Neural cell (in vitro differentiated cells): Measurements from ENCODE around the gene DYNLT5. TPM values are rescaled to one million over a fixed set of nuclear protein-coding genes. Genes with fewer than 3 reads are reported as not detected.

ENCODE experiments used
- H2AFZ ChIP-seq: fragments of 200-600, 300-800 bp; sonication (generic), shearing (Covaris generic); 2 replicates; pipeline ENCODE4 v1.6.0; 2014; ENCODE audit warnings: low read depth, mild to moderate bottlenecking, antibody characterized with exemption, low read length, moderate library complexity
- H3F3A ChIP-seq: fragments of 200-600 bp; shearing (Covaris generic); 2 replicates; pipeline ENCODE4 v1.6.1; 2016; ENCODE audit warnings: mild to moderate bottlenecking, moderate library complexity, mixed read lengths, antibody characterized with exemption, low read length; ENCODE audit not compliant: insufficient read depth, poor library complexity, severe bottlenecking
- H3K27ac ChIP-seq: fragments of 200-600, 300-800 bp; sonication (generic), shearing (Covaris generic); 2 replicates; pipeline ENCODE4 v1.5.1; 2014; ENCODE audit warnings: mild to moderate bottlenecking, low read length, moderate library complexity
- H3K27me3 ChIP-seq: fragments of 300-800, 200-600 bp; sonication (generic), shearing (Covaris generic); 2 replicates; pipeline ENCODE4 v1.6.0; 2014; ENCODE audit warnings: mild to moderate bottlenecking, low read depth, low read length, moderate library complexity; ENCODE audit not compliant: insufficient read depth
- H3K36me3 ChIP-seq: fragments of 300-800, 200-600 bp; sonication (generic), shearing (Covaris generic); 2 replicates; pipeline ENCODE4 v1.5.1; 2014; ENCODE audit warnings: mild to moderate bottlenecking, antibody characterized with exemption, low read length, moderate library complexity; ENCODE audit not compliant: insufficient read depth
- H3K4me2 ChIP-seq: fragments of 300-800, 200-600 bp; sonication (generic), shearing (Covaris generic); 2 replicates; pipeline ENCODE4 v1.6.0; 2014; ENCODE audit warnings: mild to moderate bottlenecking, low read length
- H3K4me3 ChIP-seq: fragments of 300-800, 200-600 bp; sonication (generic), shearing (Covaris generic); 2 replicates; pipeline ENCODE4 v1.5.1; 2014; ENCODE audit warnings: mild to moderate bottlenecking, low read length, moderate library complexity
- H3K79me2 ChIP-seq: fragments of 200-600 bp; shearing (Covaris generic); replicated peaks from 2 replicates; pipeline ENCODE4 v1.6.0; 2014; ENCODE audit warnings: mild to moderate bottlenecking, low read length, moderate library complexity; ENCODE audit not compliant: insufficient read depth
- H3K9ac ChIP-seq: fragments of 300-800, 200-600 bp; sonication (generic), shearing (Covaris generic); 2 replicates; pipeline ENCODE4 v1.6.1; 2016; ENCODE audit warnings: mild to moderate bottlenecking, low read length, mixed read lengths
- H3K9me2 ChIP-seq: fragments of 200-600 bp; shearing (Covaris generic); 2 replicates; pipeline ENCODE4 v1.6.1; 2016; ENCODE audit warnings: mild to moderate bottlenecking, low read length, mixed read lengths; ENCODE audit not compliant: insufficient read depth
- H3K9me3 ChIP-seq: fragments of 200-600, 300-800 bp; sonication (generic), shearing (Covaris generic); 2 replicates; pipeline ENCODE4 v1.6.1; 2016; ENCODE audit warnings: mild to moderate bottlenecking, mixed run types, low read length, moderate library complexity, mixed read lengths
- H4K20me1 ChIP-seq: fragments of 200-600 bp; shearing (Covaris generic); 2 replicates; pipeline ENCODE4 v1.6.1; 2016; ENCODE audit warnings: mild to moderate bottlenecking, mixed run types; ENCODE audit not compliant: insufficient read depth
- EP300 ChIP-seq: fragments of 450-650 bp; conservative IDR thresholded peaks from 2 replicates; pipeline ENCODE4 v1.6.1; 2014; ENCODE audit warnings: antibody characterized with exemption, mild to moderate bottlenecking, moderate library complexity; ENCODE audit not compliant: poor library complexity, severe bottlenecking
- EZH2 ChIP-seq: fragments of 200-600, 300-800 bp; shearing (Covaris generic), sonication (generic); IDR thresholded peaks from 2 replicates; pipeline ENCODE4 v1.6.1; 2014; ENCODE audit warnings: antibody characterized with exemption, low read length, borderline replicate concordance, mild to moderate bottlenecking; ENCODE audit not compliant: insufficient read depth, poor library complexity, severe bottlenecking
- MXI1 ChIP-seq: fragments of 450-650 bp; conservative IDR thresholded peaks from 2 replicates; pipeline ENCODE4 v1.6.1; 2014; ENCODE audit warnings: antibody characterized with exemption, mild to moderate bottlenecking; ENCODE audit not compliant: poor library complexity, severe bottlenecking
- POLR2AphosphoS5 ChIP-seq: IDR thresholded peaks from 2 replicates; pipeline ENCODE4 v1.6.1; 2012
- RAD21 ChIP-seq: fragments of 450-650 bp; conservative IDR thresholded peaks from 2 replicates; pipeline ENCODE4 v1.6.1; 2014; ENCODE audit warnings: antibody characterized with exemption, mild to moderate bottlenecking, moderate library complexity
- REST ChIP-seq: IDR thresholded peaks from 2 replicates; pipeline ENCODE4 v1.6.1; 2012; ENCODE audit warnings: borderline replicate concordance
- SMC3 ChIP-seq: fragments of 450-650 bp; conservative IDR thresholded peaks from 2 replicates; pipeline ENCODE4 v1.6.1; 2014; ENCODE audit warnings: antibody characterized with exemption, mild to moderate bottlenecking, moderate library complexity; ENCODE audit not compliant: poor library complexity
- TAF1 ChIP-seq: IDR thresholded peaks from 2 replicates; pipeline ENCODE4 v1.6.1; 2012; ENCODE audit warnings: low read depth
- polyA plus RNA-seq: library from polyadenylated mRNA; depleted of rRNA; stranded (reverse); fragments of >200 nt; gene quantifications from 2 replicates; pipeline ENCODE4 v1.2.3, GENCODE V29; 2014
- TF ChIP-seq, protein P1 (sequence below): fragments of 450-650 bp; IDR thresholded peaks from 2 replicates; pipeline ENCODE4 v1.5.1; 2014; ENCODE audit warnings: antibody characterized with exemption, mild to moderate bottlenecking, moderate library complexity; ENCODE audit not compliant: poor library complexity, severe bottlenecking

DYNLT5 gene
- polyA plus RNA-seq, 1 donor from 2014 or later: not detected

DNA sequence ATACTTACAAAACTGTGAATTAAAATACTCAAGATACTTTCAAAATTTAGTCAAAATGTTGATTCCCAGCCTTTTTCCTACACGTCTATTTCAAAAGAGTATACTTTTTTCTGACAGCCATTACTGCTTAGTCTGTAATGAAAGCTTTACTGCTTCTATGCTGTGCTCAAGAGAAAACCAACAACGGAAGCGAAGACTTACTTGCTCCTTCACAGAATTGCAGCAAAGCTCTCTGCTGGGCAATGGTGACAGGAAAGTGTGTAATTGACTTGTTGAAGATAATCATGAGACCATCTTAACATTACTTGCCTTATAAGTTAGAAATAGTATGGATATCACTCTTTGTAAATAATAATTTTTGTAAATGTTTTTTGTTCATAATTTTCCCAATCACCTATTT lies 1.7 kb upstream of the DYNLT5 start:
- Histone ChIP-seq H3K9ac (no peak overlapping the region), H3K36me3 (no peaks in the 10 kb centered on the region), H3K79me2 (no peaks in the 10 kb centered on the region), H3K27me3 (peaks cover 21% of the 10 kb centered on the region), H3K9me2 (no peaks in the 10 kb centered on the region), H3F3A (no peaks in the 10 kb centered on the region), H3K4me3 (no peak overlapping the region), H3K4me2 (no peak overlapping the region), H3K27ac (no peak overlapping the region), H3K9me3 (no peaks in the 10 kb centered on the region), H2AFZ (no peak overlapping the region), H4K20me1 (no peaks in the 10 kb centered on the region)
- TF ChIP-seq RAD21: no peak
- TF ChIP-seq EZH2: no peak
- no peak for TF ChIP-seq SMC3
- no peak for TF ChIP-seq REST
- TF ChIP-seq POLR2AphosphoS5: no peak
- TF ChIP-seq, protein P1, sequence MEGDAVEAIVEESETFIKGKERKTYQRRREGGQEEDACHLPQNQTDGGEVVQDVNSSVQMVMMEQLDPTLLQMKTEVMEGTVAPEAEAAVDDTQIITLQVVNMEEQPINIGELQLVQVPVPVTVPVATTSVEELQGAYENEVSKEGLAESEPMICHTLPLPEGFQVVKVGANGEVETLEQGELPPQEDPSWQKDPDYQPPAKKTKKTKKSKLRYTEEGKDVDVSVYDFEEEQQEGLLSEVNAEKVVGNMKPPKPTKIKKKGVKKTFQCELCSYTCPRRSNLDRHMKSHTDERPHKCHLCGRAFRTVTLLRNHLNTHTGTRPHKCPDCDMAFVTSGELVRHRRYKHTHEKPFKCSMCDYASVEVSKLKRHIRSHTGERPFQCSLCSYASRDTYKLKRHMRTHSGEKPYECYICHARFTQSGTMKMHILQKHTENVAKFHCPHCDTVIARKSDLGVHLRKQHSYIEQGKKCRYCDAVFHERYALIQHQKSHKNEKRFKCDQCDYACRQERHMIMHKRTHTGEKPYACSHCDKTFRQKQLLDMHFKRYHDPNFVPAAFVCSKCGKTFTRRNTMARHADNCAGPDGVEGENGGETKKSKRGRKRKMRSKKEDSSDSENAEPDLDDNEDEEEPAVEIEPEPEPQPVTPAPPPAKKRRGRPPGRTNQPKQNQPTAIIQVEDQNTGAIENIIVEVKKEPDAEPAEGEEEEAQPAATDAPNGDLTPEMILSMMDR: no peak
- no peak for TF ChIP-seq EP300
- TF ChIP-seq MXI1: no peak
- TF ChIP-seq TAF1: no peak

- Histone ChIP-seq H3K79me2 (no peaks in the 10 kb centered on the region), H3K27ac (no peak overlapping the region)
These were observed 1.1 kb upstream of the DYNLT5 start for GRCh38 chr1:66751160-66751559.

More at GRCh38 chr1:66751160-66751559, 1.1 kb upstream of the DYNLT5 start:
- Histone ChIP-seq H3K27me3 (peaks cover 21% of the 10 kb centered on the region), H3K9me2 (no peaks in the 10 kb centered on the region), H3K4me2 (no peak overlapping the region), H3K36me3 (no peaks in the 10 kb centered on the region), H2AFZ (no peak overlapping the region), H3K4me3 (no peak overlapping the region), H3F3A (no peaks in the 10 kb centered on the region), H4K20me1 (no peaks in the 10 kb centered on the region), H3K9ac (no peak overlapping the region), H3K9me3 (no peaks in the 10 kb centered on the region)
- TF ChIP-seq, protein P1: no peak
- TF ChIP-seq REST (no peak), EZH2 (no peak), TAF1 (no peak), POLR2AphosphoS5 (no peak), SMC3 (no peak)
